Measurements from ENCODE around the gene HIGD2A. TPM values are rescaled to one million over a fixed set of nuclear protein-coding genes. Genes with fewer than 3 reads are reported as not detected.

Gene HIGD2A
- total and polyA plus RNA-seq, 9 of the 15 experiments (the other 6 are each of a cell fraction or from before 2014, with no cell fraction given): 94.7 to 264 (median 163) TPM

DNA sequence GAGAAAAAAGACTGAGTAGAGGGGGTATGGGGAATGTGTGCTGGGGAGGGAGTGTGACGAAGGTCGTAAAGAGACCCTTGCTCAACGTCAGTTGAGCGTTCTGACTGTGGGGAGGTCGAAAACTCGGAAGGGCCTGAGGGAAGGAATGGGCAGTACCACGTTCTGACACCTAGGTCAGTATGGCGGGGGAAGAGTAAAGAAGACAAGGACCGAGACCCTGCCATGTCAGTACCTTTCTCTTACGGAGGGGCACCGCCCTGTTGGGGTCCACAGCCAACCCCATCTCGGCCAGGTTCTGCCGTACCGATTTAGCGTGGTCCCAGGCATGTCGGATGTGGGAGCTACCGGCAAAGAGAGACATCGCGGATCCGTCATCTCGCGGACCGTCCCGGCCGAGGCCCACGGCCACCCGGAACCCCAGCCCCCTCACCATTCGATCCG is 528 bp upstream of the HIGD2A start:
- Histone ChIP-seq H2AFZ (ENCODE audit: low read depth, low read length) (peak overlapping the region; percentile 97), H3K27me3 (ENCODE audit: control insufficient read depth in 2 of 2, insufficient read depth in 2 of 2, low read length in 2 of 2) (no peaks in the 10 kb centered on the region), H3K9me3 (replicated peaks; ENCODE audit: control insufficient read depth, insufficient read depth, low read depth, low read length) (no peaks in the 10 kb centered on the region), H3K4me2 (ENCODE audit: insufficient read depth, low read length) (peak overlapping the region; percentile 99), H3K9ac (ENCODE audit: insufficient read depth in 1 of 2, low read depth in 2 of 2, low read length in 2 of 2) (peak overlapping the region; percentile 96 to 98), H3K27ac (ENCODE audit: extremely low read depth, low read depth, low read length) (peak overlapping the region; percentile 97), H3K4me3 (peak overlapping the region; percentile 69), H3K9me1 (ENCODE audit: control insufficient read depth, insufficient read depth, low read length) (no peaks in the 10 kb centered on the region), H3K79me2 (ENCODE audit: control insufficient read depth, insufficient read depth, low read length) (peaks cover 58% of the 10 kb centered on the region), H4K20me1 (replicated peaks; ENCODE audit: control insufficient read depth, insufficient read depth, low read length) (no peaks in the 10 kb centered on the region; the same call in 1 of the 2 replicates), H3K4me1 (replicated peaks in 1 of 2; ENCODE audit: control insufficient read depth in 2 of 2, insufficient read depth in 2 of 2, low read length in 2 of 2) (peaks cover 6 to 19% of the 10 kb centered on the region in 2 experiments; a peak in 4 of 5 replicates), H3K36me3 (ENCODE audit: control insufficient read depth, insufficient read depth, low read length) (peaks cover 81% of the 10 kb centered on the region)
- ChIA-PET POLR2A (interaction anchor here (0.6 to 1.5 kb wide), 4 partner anchors 26 to 115 kb away, joined by 3 to 4 read pairs (median 3); no protein-coding TSS in a partner anchor), CTCF (ENCODE audit: low intra/inter-chr PET ratio) (no interaction called here)
- intact Hi-C loops (cut with micrococcal nuclease): loop anchor here (1.0 kb wide), 1 partner anchor 27 kb away; the partner anchor contains the start of gene KIAA1191
- in situ Hi-C loops (cut with MboI): no loop called here
- BruUV-seq (replicated peaks): no TSS peak
- DNase-seq (ENCODE audit: extremely low read depth in 1 of 4, low spot score in 3 of 4) (peak; percentile 52 to 72 (median 62)), FAIRE-seq (peak; percentile 44), ATAC-seq (peak; percentile 35)
- WGBS (ENCODE audit: insufficient coverage, low coverage, missing lambda C conversion rate): 2% methylated on average over 22 of the region's 29 CpGs
- TF ChIP-seq HDAC8 (tag; IDR thresholded peaks at IDR 0.05) (no peak), NFRKB (IDR thresholded peaks at IDR 0.05; ENCODE audit: low read depth) (peak; percentile 44; the same call in 1 of the 2 replicates), FOXA3 (CRISPR knock-in tag; conservative IDR thresholded peaks at IDR 0.05 in 1 of 2, IDR thresholded peaks at IDR 0.05 in 1 of 2) (peak in 1 of 2 experiments; percentile 31; a peak in 1 of 4 replicates), CEBPG (CRISPR knock-in tag; IDR thresholded peaks at IDR 0.05) (0 out of 2 replicates have a peak, but pooled peaks have one; percentile 17), CEBPG (tag; conservative IDR thresholded peaks at IDR 0.05 in 1 of 2, IDR thresholded peaks at IDR 0.05 in 1 of 2) (no peak), ZFX (CRISPR knock-in tag; IDR thresholded peaks at IDR 0.05) (0 out of 2 replicates have a peak, but pooled peaks have one; percentile 4), TOE1 (IDR thresholded peaks at IDR 0.05; ENCODE audit: borderline replicate concordance) (no peak), TOE1 (CRISPR knock-in tag; IDR thresholded peaks at IDR 0.05; ENCODE audit: borderline replicate concordance, low read depth) (0 out of 2 replicates have a peak, but pooled peaks have one; percentile 31)
- TF ChIP-seq, protein P1, sequence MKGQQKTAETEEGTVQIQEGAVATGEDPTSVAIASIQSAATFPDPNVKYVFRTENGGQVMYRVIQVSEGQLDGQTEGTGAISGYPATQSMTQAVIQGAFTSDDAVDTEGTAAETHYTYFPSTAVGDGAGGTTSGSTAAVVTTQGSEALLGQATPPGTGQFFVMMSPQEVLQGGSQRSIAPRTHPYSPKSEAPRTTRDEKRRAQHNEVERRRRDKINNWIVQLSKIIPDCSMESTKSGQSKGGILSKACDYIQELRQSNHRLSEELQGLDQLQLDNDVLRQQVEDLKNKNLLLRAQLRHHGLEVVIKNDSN (CRISPR knock-in tag; IDR thresholded peaks at IDR 0.05): 0 out of 2 replicates have a peak, but pooled peaks have one; percentile 6
- TF ChIP-seq, protein P2, sequence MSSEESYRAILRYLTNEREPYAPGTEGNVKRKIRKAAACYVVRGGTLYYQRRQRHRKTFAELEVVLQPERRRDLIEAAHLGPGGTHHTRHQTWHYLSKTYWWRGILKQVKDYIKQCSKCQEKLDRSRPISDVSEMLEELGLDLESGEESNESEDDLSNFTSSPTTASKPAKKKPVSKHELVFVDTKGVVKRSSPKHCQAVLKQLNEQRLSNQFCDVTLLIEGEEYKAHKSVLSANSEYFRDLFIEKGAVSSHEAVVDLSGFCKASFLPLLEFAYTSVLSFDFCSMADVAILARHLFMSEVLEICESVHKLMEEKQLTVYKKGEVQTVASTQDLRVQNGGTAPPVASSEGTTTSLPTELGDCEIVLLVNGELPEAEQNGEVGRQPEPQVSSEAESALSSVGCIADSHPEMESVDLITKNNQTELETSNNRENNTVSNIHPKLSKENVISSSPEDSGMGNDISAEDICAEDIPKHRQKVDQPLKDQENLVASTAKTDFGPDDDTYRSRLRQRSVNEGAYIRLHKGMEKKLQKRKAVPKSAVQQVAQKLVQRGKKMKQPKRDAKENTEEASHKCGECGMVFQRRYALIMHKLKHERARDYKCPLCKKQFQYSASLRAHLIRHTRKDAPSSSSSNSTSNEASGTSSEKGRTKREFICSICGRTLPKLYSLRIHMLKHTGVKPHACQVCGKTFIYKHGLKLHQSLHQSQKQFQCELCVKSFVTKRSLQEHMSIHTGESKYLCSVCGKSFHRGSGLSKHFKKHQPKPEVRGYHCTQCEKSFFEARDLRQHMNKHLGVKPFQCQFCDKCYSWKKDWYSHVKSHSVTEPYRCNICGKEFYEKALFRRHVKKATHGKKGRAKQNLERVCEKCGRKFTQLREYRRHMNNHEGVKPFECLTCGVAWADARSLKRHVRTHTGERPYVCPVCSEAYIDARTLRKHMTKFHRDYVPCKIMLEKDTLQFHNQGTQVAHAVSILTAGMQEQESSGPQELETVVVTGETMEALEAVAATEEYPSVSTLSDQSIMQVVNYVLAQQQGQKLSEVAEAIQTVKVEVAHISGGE (CRISPR knock-in tag; IDR thresholded peaks at IDR 0.05): peak in 1 of 3 experiments; percentile 19; a peak in 1 of 6 replicates
- TF ChIP-seq, protein P3, sequence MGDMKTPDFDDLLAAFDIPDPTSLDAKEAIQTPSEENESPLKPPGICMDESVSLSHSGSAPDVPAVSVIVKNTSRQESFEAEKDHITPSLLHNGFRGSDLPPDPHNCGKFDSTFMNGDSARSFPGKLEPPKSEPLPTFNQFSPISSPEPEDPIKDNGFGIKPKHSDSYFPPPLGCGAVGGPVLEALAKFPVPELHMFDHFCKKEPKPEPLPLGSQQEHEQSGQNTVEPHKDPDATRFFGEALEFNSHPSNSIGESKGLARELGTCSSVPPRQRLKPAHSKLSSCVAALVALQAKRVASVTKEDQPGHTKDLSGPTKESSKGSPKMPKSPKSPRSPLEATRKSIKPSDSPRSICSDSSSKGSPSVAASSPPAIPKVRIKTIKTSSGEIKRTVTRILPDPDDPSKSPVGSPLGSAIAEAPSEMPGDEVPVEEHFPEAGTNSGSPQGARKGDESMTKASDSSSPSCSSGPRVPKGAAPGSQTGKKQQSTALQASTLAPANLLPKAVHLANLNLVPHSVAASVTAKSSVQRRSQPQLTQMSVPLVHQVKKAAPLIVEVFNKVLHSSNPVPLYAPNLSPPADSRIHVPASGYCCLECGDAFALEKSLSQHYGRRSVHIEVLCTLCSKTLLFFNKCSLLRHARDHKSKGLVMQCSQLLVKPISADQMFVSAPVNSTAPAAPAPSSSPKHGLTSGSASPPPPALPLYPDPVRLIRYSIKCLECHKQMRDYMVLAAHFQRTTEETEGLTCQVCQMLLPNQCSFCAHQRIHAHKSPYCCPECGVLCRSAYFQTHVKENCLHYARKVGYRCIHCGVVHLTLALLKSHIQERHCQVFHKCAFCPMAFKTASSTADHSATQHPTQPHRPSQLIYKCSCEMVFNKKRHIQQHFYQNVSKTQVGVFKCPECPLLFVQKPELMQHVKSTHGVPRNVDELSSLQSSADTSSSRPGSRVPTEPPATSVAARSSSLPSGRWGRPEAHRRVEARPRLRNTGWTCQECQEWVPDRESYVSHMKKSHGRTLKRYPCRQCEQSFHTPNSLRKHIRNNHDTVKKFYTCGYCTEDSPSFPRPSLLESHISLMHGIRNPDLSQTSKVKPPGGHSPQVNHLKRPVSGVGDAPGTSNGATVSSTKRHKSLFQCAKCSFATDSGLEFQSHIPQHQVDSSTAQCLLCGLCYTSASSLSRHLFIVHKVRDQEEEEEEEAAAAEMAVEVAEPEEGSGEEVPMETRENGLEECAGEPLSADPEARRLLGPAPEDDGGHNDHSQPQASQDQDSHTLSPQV (IDR thresholded peaks at IDR 0.05): 0 out of 2 replicates have a peak, but pooled peaks have one; percentile 28
